ENCODE data around the gene ADAMTS8. TPM values are rescaled to one million over a fixed set of nuclear protein-coding genes. Genes with fewer than 3 reads are reported as not detected.

ADAMTS8 gene
- total RNA-seq, 1 donor from 2014 or later = 0.22 TPM

- H3K4me3 Mint-ChIP-seq (ENCODE audit: low read depth) = no peak overlapping the region
- no peaks in the 10 kb centered on the region for H3K36me3 Mint-ChIP-seq (ENCODE audit: insufficient read depth)
- no peaks in the 10 kb centered on the region for H3K9me3 Mint-ChIP-seq (ENCODE audit: low read depth)
- TF ChIP-seq CTCF (IDR thresholded peaks at IDR 0.05; ENCODE audit: unreplicated experiment) = no peak
- H3K27me3 Mint-ChIP-seq = no peaks in the 10 kb centered on the region
- H3K27ac Mint-ChIP-seq = no peak overlapping the region
- DNase-seq (ENCODE audit: low spot score, unreplicated experiment) = no peak
- H3K4me1 Mint-ChIP-seq (ENCODE audit: low read depth) = peaks cover 7% of the 10 kb centered on the region
Observed at GRCh38 chr11:130381317-130381716, 47.1 kb downstream of the ADAMTS8 start.

GRCh38 chr11:130380778-130381177 is 47.6 kb downstream of the ADAMTS8 start:
- no peaks in the 10 kb centered on the region for H3K27me3 Mint-ChIP-seq
- TF ChIP-seq CTCF (IDR thresholded peaks at IDR 0.05; ENCODE audit: unreplicated experiment) = no peak
- no peaks in the 10 kb centered on the region for H3K36me3 Mint-ChIP-seq (ENCODE audit: insufficient read depth)

GRCh38 chr11:130379276-130379675 is 49.1 kb downstream of the ADAMTS8 start:
- no peak for DNase-seq (ENCODE audit: low spot score, unreplicated experiment)
- Mint-ChIP-seq H3K9me3 (ENCODE audit: low read depth) (no peaks in the 10 kb centered on the region), H3K27ac (no peak overlapping the region), H3K4me3 (ENCODE audit: low read depth) (no peak overlapping the region), H3K36me3 (ENCODE audit: insufficient read depth) (no peaks in the 10 kb centered on the region), H3K4me1 (ENCODE audit: low read depth) (peaks cover 7% of the 10 kb centered on the region), H3K27me3 (no peaks in the 10 kb centered on the region)
- no peak for TF ChIP-seq CTCF (IDR thresholded peaks at IDR 0.05; ENCODE audit: unreplicated experiment)

More at GRCh38 chr11:130380778-130381177, 47.6 kb downstream of the ADAMTS8 start:
- Mint-ChIP-seq H3K9me3 (ENCODE audit: low read depth) (no peaks in the 10 kb centered on the region), H3K27ac (no peak overlapping the region), H3K4me3 (ENCODE audit: low read depth) (no peak overlapping the region), H3K4me1 (ENCODE audit: low read depth) (peaks cover 7% of the 10 kb centered on the region)
- no peak for DNase-seq (ENCODE audit: low spot score, unreplicated experiment)

- DNase-seq (ENCODE audit: low spot score, unreplicated experiment) = no peak
- Mint-ChIP-seq H3K36me3 (ENCODE audit: insufficient read depth) (no peaks in the 10 kb centered on the region), H3K4me1 (ENCODE audit: low read depth) (no peaks in the 10 kb centered on the region), H3K4me3 (ENCODE audit: low read depth) (no peak overlapping the region), H3K27ac (no peak overlapping the region), H3K27me3 (peaks cover 5% of the 10 kb centered on the region), H3K9me3 (ENCODE audit: low read depth) (no peaks in the 10 kb centered on the region)
- no peak for TF ChIP-seq CTCF (IDR thresholded peaks at IDR 0.05; ENCODE audit: unreplicated experiment)
Observed at GRCh38 chr11:130370845-130371590, 57.4 kb downstream of the ADAMTS8 start.

- TF ChIP-seq CTCF (IDR thresholded peaks at IDR 0.05; ENCODE audit: unreplicated experiment) = no peak
- Mint-ChIP-seq H3K27me3 (peaks cover 5% of the 10 kb centered on the region), H3K4me3 (ENCODE audit: low read depth) (no peak overlapping the region), H3K27ac (no peak overlapping the region), H3K9me3 (ENCODE audit: low read depth) (no peaks in the 10 kb centered on the region), H3K4me1 (ENCODE audit: low read depth) (no peaks in the 10 kb centered on the region), H3K36me3 (ENCODE audit: insufficient read depth) (no peaks in the 10 kb centered on the region)
- no peak for DNase-seq (ENCODE audit: low spot score, unreplicated experiment)
Observed at GRCh38 chr11:130369713-130370112, 58.7 kb downstream of the ADAMTS8 start.
